HepG2 (cell line): ENCODE data around the gene ARIH2. TPM values are rescaled to one million over a fixed set of nuclear protein-coding genes. Genes with fewer than 3 reads are reported as not detected.

Source experiments
- ATM ChIP-seq: fragments of 450-650 bp; IDR thresholded peaks from 2 replicates; pipeline ENCODE4 v1.7.1; 2017; ENCODE audit warnings: mild to moderate bottlenecking, borderline replicate concordance
- CEBPG ChIP-seq: IDR thresholded peaks from 2 replicates; pipeline ENCODE4 v1.6.1; 2016
- HOXA3 ChIP-seq: sonication (generic); formaldehyde crosslinking; IDR thresholded peaks from 2 replicates; pipeline ENCODE4 v1.5.0; 2020; ENCODE audit warnings: missing genetic modification reagents
- MBD4 ChIP-seq: IDR thresholded peaks from 2 replicates; pipeline ENCODE4 v1.6.1; 2012; ENCODE audit warnings: low read length, inconsistent platforms, borderline replicate concordance
- NKX3-1 ChIP-seq: sonication (generic); formaldehyde crosslinking; IDR thresholded peaks from 2 replicates; pipeline ENCODE4 v1.5.0; 2020; ENCODE audit warnings: missing genetic modification reagents
- NRL ChIP-seq: sonication (generic); formaldehyde crosslinking; IDR thresholded peaks from 2 replicates; pipeline ENCODE4 v1.5.0; 2020; ENCODE audit warnings: missing genetic modification reagents, mild to moderate bottlenecking, moderate library complexity, borderline replicate concordance
- PHF20 ChIP-seq: sonication (generic); formaldehyde crosslinking; IDR thresholded peaks from 2 replicates; pipeline ENCODE4 v1.5.0; 2020; ENCODE audit warnings: mild to moderate bottlenecking, missing genetic modification reagents
- SIN3A ChIP-seq: IDR thresholded peaks from 2 replicates; pipeline ENCODE4 v1.6.1; 2011; ENCODE audit warnings: low read depth, mild to moderate bottlenecking, control low read depth, low read length, borderline replicate concordance
- ZBTB49 ChIP-seq: sonication (generic); formaldehyde crosslinking; IDR thresholded peaks from 2 replicates; pipeline ENCODE4 v1.4.0; 2020; ENCODE audit warnings: missing genetic modification reagents, borderline replicate concordance
- ZNF839 ChIP-seq: sonication (generic); formaldehyde crosslinking; IDR thresholded peaks from 2 replicates; pipeline ENCODE4 v1.4.0; 2020; ENCODE audit warnings: missing genetic modification reagents, mild to moderate bottlenecking, borderline replicate concordance
- polyA plus RNA-seq, 8 experiments: library from polyadenylated mRNA; depleted of rRNA in 3 of 8; stranded (reverse) in 7 of 8; unstranded in 1 of 8; fragments of >200 nt; fragmentation: Illumina TruSeq in 4 of 8; extraction: Trizol in 4 of 8; gene quantifications; 2 replicates each; pipeline versions ENCODE4 v1.2.1 to v1.2.3, GENCODE V29; 2011 to 2016; ENCODE audit warnings: low read depth in 4 of 8, missing spikeins in 1 of 8, mixed read lengths in 1 of 8; ENCODE audit not compliant: insufficient read depth in 1 of 8
- total RNA-seq, 5 experiments: library from RNA; depleted of rRNA; stranded (reverse); fragments of >200 nt; fragmentation: Illumina TruSeq; extraction: Trizol; gene quantifications; 2 replicates each; pipeline ENCODE4 v1.2.3, GENCODE V29; 2016; ENCODE audit warnings: low read depth in 1 of 5
- TF ChIP-seq, protein P1 (sequence below): sonication (generic); formaldehyde crosslinking; IDR thresholded peaks from 2 replicates; pipeline ENCODE4 v1.4.0; 2020; ENCODE audit warnings: low read depth, mild to moderate bottlenecking, missing genetic modification reagents
- TF ChIP-seq, protein P2 (sequence below), 2 experiments: IDR thresholded peaks; 2 replicates each; pipeline ENCODE4 v1.6.1; 2011 to 2012; ENCODE audit warnings: low read length in 2 of 2, borderline replicate concordance in 1 of 2, low read depth in 1 of 2, mild to moderate bottlenecking in 1 of 2, moderate library complexity in 1 of 2
- TF ChIP-seq, protein P3 (sequence below): IDR thresholded peaks from 2 replicates; pipeline ENCODE4 v1.6.1; 2018; ENCODE audit warnings: missing genetic modification reagents, mild to moderate bottlenecking, missing compliant biosample characterization
- TF ChIP-seq, protein P4 (sequence below): IDR thresholded peaks from 2 replicates; pipeline ENCODE4 v1.6.1; 2016; ENCODE audit warnings: low read depth
- TF ChIP-seq, protein P5 (sequence below): sonication (generic); formaldehyde crosslinking; IDR thresholded peaks from 2 replicates; pipeline ENCODE4 v1.4.0; 2020; ENCODE audit warnings: missing genetic modification reagents

ARIH2 gene
- total and polyA plus RNA-seq, 2 of the 13 experiments (the other 11 are each of a cell fraction or from before 2014, with no cell fraction given): 64.8 to 83.3 TPM

- TF ChIP-seq, protein P1, sequence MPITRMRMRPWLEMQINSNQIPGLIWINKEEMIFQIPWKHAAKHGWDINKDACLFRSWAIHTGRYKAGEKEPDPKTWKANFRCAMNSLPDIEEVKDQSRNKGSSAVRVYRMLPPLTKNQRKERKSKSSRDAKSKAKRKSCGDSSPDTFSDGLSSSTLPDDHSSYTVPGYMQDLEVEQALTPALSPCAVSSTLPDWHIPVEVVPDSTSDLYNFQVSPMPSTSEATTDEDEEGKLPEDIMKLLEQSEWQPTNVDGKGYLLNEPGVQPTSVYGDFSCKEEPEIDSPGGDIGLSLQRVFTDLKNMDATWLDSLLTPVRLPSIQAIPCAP (CRISPR knock-in tag): no peak
- TF ChIP-seq CEBPG (CRISPR knock-in tag) (peak; percentile 94), ZBTB49 (CRISPR knock-in tag) (no peak), NRL (CRISPR knock-in tag) (no peak), ATM (no peak), ZNF839 (CRISPR knock-in tag) (no peak), MBD4 (no peak), HOXA3 (CRISPR knock-in tag) (peak; percentile 58), SIN3A (peak; percentile 48; the same call in 1 of the 2 replicates), NKX3-1 (CRISPR knock-in tag) (no peak), PHF20 (CRISPR knock-in tag) (no peak)
- TF ChIP-seq, protein P2, sequence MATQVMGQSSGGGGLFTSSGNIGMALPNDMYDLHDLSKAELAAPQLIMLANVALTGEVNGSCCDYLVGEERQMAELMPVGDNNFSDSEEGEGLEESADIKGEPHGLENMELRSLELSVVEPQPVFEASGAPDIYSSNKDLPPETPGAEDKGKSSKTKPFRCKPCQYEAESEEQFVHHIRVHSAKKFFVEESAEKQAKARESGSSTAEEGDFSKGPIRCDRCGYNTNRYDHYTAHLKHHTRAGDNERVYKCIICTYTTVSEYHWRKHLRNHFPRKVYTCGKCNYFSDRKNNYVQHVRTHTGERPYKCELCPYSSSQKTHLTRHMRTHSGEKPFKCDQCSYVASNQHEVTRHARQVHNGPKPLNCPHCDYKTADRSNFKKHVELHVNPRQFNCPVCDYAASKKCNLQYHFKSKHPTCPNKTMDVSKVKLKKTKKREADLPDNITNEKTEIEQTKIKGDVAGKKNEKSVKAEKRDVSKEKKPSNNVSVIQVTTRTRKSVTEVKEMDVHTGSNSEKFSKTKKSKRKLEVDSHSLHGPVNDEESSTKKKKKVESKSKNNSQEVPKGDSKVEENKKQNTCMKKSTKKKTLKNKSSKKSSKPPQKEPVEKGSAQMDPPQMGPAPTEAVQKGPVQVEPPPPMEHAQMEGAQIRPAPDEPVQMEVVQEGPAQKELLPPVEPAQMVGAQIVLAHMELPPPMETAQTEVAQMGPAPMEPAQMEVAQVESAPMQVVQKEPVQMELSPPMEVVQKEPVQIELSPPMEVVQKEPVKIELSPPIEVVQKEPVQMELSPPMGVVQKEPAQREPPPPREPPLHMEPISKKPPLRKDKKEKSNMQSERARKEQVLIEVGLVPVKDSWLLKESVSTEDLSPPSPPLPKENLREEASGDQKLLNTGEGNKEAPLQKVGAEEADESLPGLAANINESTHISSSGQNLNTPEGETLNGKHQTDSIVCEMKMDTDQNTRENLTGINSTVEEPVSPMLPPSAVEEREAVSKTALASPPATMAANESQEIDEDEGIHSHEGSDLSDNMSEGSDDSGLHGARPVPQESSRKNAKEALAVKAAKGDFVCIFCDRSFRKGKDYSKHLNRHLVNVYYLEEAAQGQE (IDR thresholded peaks at IDR 0.05; ENCODE audit: borderline replicate concordance in 1 of 2, low read depth in 1 of 2, low read length in 2 of 2): no peak
- TF ChIP-seq, protein P3, sequence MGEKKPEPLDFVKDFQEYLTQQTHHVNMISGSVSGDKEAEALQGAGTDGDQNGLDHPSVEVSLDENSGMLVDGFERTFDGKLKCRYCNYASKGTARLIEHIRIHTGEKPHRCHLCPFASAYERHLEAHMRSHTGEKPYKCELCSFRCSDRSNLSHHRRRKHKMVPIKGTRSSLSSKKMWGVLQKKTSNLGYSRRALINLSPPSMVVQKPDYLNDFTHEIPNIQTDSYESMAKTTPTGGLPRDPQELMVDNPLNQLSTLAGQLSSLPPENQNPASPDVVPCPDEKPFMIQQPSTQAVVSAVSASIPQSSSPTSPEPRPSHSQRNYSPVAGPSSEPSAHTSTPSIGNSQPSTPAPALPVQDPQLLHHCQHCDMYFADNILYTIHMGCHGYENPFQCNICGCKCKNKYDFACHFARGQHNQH: no peak
- TF ChIP-seq, protein P4, sequence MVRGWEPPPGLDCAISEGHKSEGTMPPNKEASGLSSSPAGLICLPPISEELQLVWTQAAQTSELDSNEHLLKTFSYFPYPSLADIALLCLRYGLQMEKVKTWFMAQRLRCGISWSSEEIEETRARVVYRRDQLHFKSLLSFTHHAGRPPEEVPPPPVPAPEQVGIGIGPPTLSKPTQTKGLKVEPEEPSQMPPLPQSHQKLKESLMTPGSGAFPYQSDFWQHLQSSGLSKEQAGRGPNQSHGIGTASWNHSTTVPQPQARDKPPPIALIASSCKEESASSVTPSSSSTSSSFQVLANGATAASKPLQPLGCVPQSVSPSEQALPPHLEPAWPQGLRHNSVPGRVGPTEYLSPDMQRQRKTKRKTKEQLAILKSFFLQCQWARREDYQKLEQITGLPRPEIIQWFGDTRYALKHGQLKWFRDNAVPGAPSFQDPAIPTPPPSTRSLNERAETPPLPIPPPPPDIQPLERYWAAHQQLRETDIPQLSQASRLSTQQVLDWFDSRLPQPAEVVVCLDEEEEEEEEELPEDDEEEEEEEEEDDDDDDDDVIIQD (CRISPR knock-in tag): no peak
- TF ChIP-seq, protein P5, sequence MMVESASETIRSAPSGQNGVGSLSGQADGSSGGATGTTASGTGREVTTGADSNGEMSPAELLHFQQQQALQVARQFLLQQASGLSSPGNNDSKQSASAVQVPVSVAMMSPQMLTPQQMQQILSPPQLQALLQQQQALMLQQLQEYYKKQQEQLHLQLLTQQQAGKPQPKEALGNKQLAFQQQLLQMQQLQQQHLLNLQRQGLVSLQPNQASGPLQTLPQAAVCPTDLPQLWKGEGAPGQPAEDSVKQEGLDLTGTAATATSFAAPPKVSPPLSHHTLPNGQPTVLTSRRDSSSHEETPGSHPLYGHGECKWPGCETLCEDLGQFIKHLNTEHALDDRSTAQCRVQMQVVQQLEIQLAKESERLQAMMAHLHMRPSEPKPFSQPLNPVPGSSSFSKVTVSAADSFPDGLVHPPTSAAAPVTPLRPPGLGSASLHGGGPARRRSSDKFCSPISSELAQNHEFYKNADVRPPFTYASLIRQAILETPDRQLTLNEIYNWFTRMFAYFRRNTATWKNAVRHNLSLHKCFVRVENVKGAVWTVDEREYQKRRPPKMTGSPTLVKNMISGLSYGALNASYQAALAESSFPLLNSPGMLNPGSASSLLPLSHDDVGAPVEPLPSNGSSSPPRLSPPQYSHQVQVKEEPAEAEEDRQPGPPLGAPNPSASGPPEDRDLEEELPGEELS (CRISPR knock-in tag): no peak
These were observed 20.9 kb upstream of the ARIH2 start (continued) for GRCh38 chr3:48897460-48898376.
